ENCODE measurements around the gene GNB1L.

- TF ChIP-seq CTCF (IDR thresholded peaks at IDR 0.05; ENCODE audit: insufficient read depth, low read length) = no peak
- no peak for TF ChIP-seq GABPA (IDR thresholded peaks at IDR 0.05; ENCODE audit: low read depth)
- TF ChIP-seq, protein P1, sequence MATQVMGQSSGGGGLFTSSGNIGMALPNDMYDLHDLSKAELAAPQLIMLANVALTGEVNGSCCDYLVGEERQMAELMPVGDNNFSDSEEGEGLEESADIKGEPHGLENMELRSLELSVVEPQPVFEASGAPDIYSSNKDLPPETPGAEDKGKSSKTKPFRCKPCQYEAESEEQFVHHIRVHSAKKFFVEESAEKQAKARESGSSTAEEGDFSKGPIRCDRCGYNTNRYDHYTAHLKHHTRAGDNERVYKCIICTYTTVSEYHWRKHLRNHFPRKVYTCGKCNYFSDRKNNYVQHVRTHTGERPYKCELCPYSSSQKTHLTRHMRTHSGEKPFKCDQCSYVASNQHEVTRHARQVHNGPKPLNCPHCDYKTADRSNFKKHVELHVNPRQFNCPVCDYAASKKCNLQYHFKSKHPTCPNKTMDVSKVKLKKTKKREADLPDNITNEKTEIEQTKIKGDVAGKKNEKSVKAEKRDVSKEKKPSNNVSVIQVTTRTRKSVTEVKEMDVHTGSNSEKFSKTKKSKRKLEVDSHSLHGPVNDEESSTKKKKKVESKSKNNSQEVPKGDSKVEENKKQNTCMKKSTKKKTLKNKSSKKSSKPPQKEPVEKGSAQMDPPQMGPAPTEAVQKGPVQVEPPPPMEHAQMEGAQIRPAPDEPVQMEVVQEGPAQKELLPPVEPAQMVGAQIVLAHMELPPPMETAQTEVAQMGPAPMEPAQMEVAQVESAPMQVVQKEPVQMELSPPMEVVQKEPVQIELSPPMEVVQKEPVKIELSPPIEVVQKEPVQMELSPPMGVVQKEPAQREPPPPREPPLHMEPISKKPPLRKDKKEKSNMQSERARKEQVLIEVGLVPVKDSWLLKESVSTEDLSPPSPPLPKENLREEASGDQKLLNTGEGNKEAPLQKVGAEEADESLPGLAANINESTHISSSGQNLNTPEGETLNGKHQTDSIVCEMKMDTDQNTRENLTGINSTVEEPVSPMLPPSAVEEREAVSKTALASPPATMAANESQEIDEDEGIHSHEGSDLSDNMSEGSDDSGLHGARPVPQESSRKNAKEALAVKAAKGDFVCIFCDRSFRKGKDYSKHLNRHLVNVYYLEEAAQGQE (IDR thresholded peaks at IDR 0.05; ENCODE audit: insufficient replicate concordance, low read depth) = no peak
Observed at GRCh38 chr22:19758896-19759426, 95.7 kb downstream of the GNB1L start.
